Activated T-cell treated with anti-CD3 and anti-CD28 coated beads, Interleukin-2, amount 50 U/mL, for 72 hours (primary cell): ENCODE measurements around the gene CORO1A. TPM values are rescaled to one million over a fixed set of nuclear protein-coding genes. Genes with fewer than 3 reads are reported as not detected.
"Not testable (repeated sequence)": the region's sequence is repeated elsewhere in the genome, so short reads cannot be mapped to it uniquely, and the experiment has no call there.

Experiments used
- ATAC-seq, 2 donors: fragments of 150-1000 bp; cut with Tn5 transposase; replicated peaks in 1 of 2; 2 replicates each; pipeline ENCODE4 v1.10.0; 2021; ENCODE audit warnings: moderate library complexity in 2 of 2, mild to moderate bottlenecking in 1 of 2
- DNase-seq, 2 donors: peaks; one replicate each; pipeline ENCODE4 v3.0.0; 2021 to 2022; ENCODE audit warnings: mixed read lengths in 1 of 2
- H3K27ac Mint-ChIP-seq: one replicate; pipeline ENCODE4 v1.8.0; 2022; ENCODE audit warnings: mild to moderate bottlenecking, moderate library complexity, mixed read lengths
- H3K27me3 Mint-ChIP-seq: one replicate; pipeline ENCODE4 v1.8.0; 2022; ENCODE audit warnings: low read depth, mixed read lengths
- H3K36me3 Mint-ChIP-seq, 2 donors: one replicate each; pipeline ENCODE4 v1.8.0; 2022; ENCODE audit warnings: mixed read lengths in 2 of 2, mild to moderate bottlenecking in 1 of 2; ENCODE audit not compliant: insufficient read depth in 2 of 2
- H3K4me1 Mint-ChIP-seq: one replicate; pipeline ENCODE4 v1.8.0; 2022; ENCODE audit warnings: low read depth, mixed read lengths
- H3K4me3 Mint-ChIP-seq, 2 donors: one replicate each; pipeline ENCODE4 v1.8.0; 2022; ENCODE audit warnings: mild to moderate bottlenecking in 2 of 2, mixed read lengths in 2 of 2, moderate library complexity in 2 of 2
- H3K9me3 Mint-ChIP-seq, 2 donors: one replicate each; pipeline ENCODE4 v1.8.0; 2022; ENCODE audit warnings: mixed read lengths in 2 of 2
- total RNA-seq, 2 donors: library from RNA; stranded (reverse); gene quantifications; one replicate each; pipeline ENCODE4 v1.2.3, GENCODE V29; 2022

Gene CORO1A
- total RNA-seq, 2 donors from 2014 or later, result 843 to 987 TPM

DNA sequence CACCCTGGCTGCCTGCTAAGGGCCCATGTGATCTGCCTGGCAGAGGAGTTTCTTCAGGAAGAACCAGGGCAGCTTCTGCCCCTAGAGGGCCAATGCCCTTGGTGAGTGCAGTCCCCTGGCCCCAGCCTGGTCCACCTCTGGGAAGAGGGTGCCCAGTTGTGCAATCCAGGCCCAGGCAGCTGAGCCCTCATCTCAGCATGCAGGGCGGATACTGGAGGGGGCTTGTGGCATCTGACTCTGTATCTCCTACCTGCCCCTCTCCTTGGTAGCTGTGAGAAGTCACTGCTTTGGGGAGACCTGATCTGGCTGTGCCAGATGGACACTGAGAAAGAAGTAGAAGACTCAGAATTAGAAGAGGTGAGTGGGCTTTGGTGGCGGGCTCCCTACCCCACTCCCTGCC is 13.6 kb downstream of the CORO1A start:
- not testable (repeated sequence) for DNase-seq, H3K9me3 Mint-ChIP-seq, H3K27me3 Mint-ChIP-seq, ATAC-seq, H3K4me3 Mint-ChIP-seq, H3K27ac Mint-ChIP-seq, H3K4me1 Mint-ChIP-seq, H3K36me3 Mint-ChIP-seq

DNA sequence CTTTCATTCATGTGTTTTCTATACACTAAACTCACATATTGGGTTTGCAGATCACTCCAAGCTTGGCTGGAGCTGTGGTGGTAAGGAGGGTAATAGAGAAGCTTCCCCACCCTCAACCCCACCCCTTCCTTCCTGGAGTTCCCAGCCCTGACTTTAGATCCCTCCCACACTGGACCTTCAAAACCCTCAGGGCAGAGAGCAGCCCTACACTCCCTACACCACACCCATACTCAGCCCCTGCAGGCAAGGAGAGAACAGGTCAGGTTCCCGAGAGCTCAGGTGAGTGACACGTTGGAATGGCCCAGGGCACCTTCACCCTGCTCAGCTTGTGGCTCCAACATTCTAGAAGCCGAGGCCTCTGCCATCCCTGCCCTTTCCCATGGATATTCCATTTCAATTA is 15.6 kb downstream of the CORO1A start, which contains the start of gene SULT1A3:
Gene SULT1A3 (plus strand): TSS at position 207 of the 400 bp plus-strand sequence. CDS start 1,474 bp downstream, outside the sequence.
- H3K27ac Mint-ChIP-seq, DNase-seq, H3K4me1 Mint-ChIP-seq, H3K36me3 Mint-ChIP-seq, ATAC-seq, H3K27me3 Mint-ChIP-seq, H3K9me3 Mint-ChIP-seq, H3K4me3 Mint-ChIP-seq: not testable (repeated sequence)

DNA sequence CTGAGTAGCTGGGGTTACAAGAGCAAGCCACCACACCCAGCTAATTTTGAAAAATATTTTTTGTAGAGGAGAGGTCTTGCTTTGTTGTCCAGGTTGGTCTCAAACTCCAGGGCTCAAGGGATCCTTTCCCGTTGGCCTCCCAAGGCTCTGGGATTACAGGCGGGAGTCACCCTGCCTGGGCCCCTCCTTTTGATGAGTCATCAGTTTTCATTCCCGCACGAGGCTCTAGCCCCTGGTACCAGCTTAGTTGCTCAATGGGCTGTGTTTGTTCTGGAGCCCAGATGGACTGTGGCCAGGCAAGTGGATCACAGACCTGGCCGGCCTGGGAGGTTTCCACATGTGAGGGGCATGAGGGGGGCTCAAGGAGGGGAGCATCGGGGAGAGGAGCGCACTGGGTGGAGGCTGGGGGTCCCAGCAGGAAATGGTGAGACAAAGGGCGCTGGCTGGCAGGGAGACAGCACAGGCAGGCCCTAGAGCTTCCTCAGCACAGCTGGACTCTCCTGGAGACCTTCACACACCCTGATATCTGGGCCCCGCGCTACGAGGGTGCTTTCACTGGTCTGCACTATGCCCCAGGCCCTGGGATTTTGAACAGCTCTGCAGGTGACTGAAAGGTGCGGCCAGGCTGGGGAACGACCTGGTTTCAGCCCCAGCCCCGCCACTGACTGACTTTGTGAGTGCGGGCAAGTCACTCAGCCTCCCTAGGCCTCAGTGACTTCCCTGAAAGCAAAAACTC is 16.4 kb downstream of the CORO1A start:
- H3K4me3 Mint-ChIP-seq, result not testable (repeated sequence)

DNA sequence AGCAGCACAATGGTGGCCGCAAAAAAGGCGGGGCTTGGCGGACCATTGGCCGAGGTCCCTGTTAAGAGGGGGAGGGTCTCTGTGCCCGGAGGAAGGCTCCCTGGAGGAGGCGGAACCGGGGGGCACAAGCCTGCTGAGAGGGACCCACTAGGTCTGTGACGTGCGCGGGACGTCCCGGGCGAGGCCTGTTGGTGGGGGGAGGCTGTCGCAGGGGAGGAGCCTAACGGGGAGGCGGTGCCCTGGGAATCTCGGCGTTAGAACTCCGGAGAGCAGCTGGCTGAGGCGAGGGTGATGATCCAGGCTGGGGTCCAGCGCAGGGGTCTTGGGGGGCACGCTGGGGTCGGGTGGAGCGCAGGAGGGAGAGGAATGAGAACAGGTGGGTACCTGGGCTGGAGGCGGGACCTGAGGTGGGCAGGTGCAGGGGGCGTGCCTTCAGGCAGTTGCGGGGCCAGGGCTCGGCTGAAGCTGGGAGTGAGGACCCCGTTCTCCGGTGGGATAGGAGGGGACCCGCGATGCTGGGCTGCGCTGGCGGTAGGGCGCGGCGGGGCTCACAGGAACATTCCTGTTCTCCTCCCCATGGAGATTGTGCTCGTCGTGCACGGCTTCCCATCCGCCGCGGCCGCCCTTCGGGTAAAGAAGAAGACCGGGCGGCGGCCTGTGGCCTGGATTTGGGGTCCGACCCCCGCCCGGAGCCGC is 22.3 kb downstream of the CORO1A start:
- H3K36me3 Mint-ChIP-seq, H3K27me3 Mint-ChIP-seq, H3K27ac Mint-ChIP-seq, H3K9me3 Mint-ChIP-seq, H3K4me3 Mint-ChIP-seq, H3K4me1 Mint-ChIP-seq: not testable (repeated sequence)
- peak; percentile 42 to 61 for ATAC-seq
- DNase-seq, result peak in 1 of 2 donors; percentile 15

More for the DNA sequence above, 16.4 kb downstream of the CORO1A start:
- H3K4me1 Mint-ChIP-seq, H3K36me3 Mint-ChIP-seq, DNase-seq, ATAC-seq, H3K27ac Mint-ChIP-seq, H3K27me3 Mint-ChIP-seq, H3K9me3 Mint-ChIP-seq: not testable (repeated sequence)

DNA sequence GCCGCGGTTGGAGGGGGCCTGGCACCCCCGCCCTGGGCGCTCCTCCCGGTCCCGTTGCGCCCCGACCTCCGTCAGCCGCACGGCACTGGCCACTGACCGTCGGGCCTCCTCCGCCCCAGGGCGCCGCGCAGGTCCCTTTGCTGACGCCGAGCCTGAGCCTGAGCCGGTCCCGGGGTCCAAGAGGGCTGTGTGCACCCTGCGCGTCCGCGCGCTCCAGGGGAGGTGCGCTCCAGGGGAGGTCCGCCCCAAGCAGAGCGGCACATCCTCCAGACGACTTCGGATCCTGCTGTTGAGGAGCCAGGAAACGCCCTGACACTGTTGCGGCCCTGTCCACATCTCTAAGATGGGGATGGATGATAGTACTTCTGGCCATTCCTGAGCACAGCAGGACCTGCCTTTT is 22.9 kb downstream of the CORO1A start:
- H3K27me3 Mint-ChIP-seq, H3K9me3 Mint-ChIP-seq, DNase-seq, H3K36me3 Mint-ChIP-seq, H3K4me3 Mint-ChIP-seq, H3K4me1 Mint-ChIP-seq, H3K27ac Mint-ChIP-seq: not testable (repeated sequence)
- ATAC-seq, result peak; percentile 57 to 62

DNA sequence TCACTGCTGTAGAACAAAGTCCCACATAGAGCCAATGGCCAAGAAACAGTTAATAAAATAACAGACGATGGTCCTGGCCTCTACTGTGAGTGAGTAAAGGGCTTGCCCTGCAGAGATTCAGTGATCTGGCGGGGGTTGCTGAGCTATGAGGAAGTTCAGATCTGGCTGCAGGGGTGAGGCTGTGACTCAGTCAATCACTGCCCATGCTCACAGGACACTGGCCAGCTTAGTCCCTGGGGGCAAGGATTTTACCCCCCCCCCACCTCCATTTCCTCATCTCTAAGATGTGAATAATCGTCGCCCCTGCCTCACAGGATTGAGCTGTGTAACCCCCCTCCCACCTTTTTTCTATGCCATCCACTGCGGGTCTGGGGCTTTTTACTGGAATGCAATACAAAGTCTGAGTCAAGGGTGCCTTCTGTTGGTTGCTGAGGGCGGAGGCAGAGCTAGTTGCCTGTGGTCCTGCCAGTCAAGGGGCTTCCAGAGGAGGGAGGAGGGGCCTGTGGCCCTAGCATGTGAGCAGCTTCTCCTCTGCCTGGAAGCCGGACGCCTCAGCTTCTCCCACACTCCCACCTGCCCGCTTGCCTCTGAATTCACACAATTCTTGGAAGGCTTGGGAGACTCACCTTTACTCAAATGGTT is 23.8 kb downstream of the CORO1A start:
- not testable (repeated sequence) for H3K36me3 Mint-ChIP-seq, H3K4me1 Mint-ChIP-seq, H3K9me3 Mint-ChIP-seq, DNase-seq, H3K4me3 Mint-ChIP-seq, H3K27me3 Mint-ChIP-seq, H3K27ac Mint-ChIP-seq
- peak; percentile 41 to 54 for ATAC-seq

DNA sequence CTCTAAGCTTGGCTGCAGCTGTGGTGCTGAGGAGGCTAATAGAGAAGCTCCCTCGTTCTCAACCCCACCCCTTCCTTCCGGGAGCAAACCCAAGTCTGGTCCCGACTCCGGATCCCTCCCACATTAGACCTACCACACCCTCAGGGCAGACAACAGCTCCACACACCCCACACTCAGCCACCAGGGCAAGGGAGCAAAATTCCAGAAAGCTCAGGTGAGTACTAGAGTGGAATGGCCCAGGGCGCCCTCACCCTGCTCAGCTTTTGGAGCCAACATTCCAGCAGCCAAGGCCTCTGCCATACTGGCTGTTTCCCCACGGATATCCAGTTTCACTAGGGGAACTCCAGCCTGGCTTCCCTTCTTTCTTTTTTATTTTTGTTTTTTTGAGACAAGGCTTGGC is 25.6 kb downstream of the CORO1A start:
- not testable (repeated sequence) for H3K9me3 Mint-ChIP-seq, H3K4me3 Mint-ChIP-seq, H3K4me1 Mint-ChIP-seq, H3K27me3 Mint-ChIP-seq, ATAC-seq, H3K27ac Mint-ChIP-seq, H3K36me3 Mint-ChIP-seq
- peak in 1 of 2 donors; percentile 19 for DNase-seq

DNA sequence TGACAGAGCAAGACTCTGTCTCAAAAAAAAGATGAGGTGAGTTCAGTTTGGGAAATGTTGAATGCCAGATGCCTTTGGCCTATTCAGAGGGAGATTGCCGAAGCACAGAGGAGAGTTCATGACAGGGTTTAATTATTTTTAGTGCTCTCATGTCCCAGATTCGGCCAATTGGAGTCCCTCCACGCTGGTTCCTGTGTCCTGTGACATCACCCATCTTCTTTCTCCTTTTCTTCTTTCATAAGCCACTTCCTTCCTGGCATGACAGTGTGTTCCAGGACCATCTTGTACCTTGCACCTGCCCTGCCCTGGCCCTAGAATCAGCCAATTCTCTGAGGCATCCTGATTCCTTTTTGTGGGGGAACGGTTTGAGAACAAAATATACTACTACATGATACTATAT is 28.0 kb downstream of the CORO1A start:
- H3K27me3 Mint-ChIP-seq, H3K4me3 Mint-ChIP-seq, H3K9me3 Mint-ChIP-seq, DNase-seq, H3K27ac Mint-ChIP-seq, H3K4me1 Mint-ChIP-seq, H3K36me3 Mint-ChIP-seq: not testable (repeated sequence)
- peak; percentile 14 to 59 for ATAC-seq

DNA sequence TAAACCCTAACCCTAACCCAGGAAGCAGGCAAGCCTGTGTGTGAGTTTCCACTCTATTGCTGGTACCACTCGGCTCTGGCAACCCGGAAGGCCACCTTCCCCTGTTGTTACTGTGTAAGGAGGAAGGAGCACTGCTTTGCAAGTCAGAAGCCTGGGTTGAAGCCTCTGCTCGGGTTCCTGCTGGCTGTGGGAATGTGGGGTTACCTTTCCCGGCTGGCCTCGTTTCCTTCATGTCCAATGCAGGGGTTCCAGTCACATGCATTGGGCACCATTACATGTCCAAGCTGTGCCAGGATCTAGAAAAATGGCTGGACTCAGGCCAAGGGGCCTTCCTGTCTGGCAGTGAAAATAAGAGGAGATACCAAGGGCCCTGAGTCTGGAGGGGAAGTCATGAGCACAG is 33.7 kb downstream of the CORO1A start:
- not testable (repeated sequence) for H3K4me3 Mint-ChIP-seq, ATAC-seq, H3K36me3 Mint-ChIP-seq, H3K4me1 Mint-ChIP-seq, DNase-seq, H3K27ac Mint-ChIP-seq, H3K27me3 Mint-ChIP-seq, H3K9me3 Mint-ChIP-seq

Other genes with a start within 250 kb of the CORO1A start
- gene TMEM219, start 221.5 kb upstream of the CORO1A start, total RNA-seq, result 10 to 100 TPM; 84.5 to 84.7 TPM
- 10 to 100 TPM; 31.1 to 35.0 TPM for gene TAOK2, start 209.7 kb upstream of the CORO1A start, total RNA-seq
- gene HIRIP3, start 188.0 kb upstream of the CORO1A start, total RNA-seq, result 10 to 100 TPM; 38.8 to 45.8 TPM
- gene INO80E, start 187.4 kb upstream of the CORO1A start, total RNA-seq, result 100 to 1,000 TPM in 1 of 2 donors, 10 to 100 TPM in 1; 98.5 to 116 TPM
- gene DOC2A, start 172.6 kb upstream of the CORO1A start, total RNA-seq, result under 1 TPM in 1 of 2 donors, not detected in 1; 0.43 TPM
- gene C16orf92, start 160.4 kb upstream of the CORO1A start, total RNA-seq, result not detected
- 1 to 10 TPM; 4.5 to 6.9 TPM for gene TLCD3B, start 152.3 kb upstream of the CORO1A start, total RNA-seq
- 100 to 1,000 TPM; 857 to 918 TPM for gene ALDOA, start 117.8 kb upstream of the CORO1A start, total RNA-seq
- 100 to 1,000 TPM; 114 to 124 TPM for gene PPP4C, start 107.6 kb upstream of the CORO1A start, total RNA-seq
- gene TBX6, start 91.7 kb upstream of the CORO1A start, total RNA-seq, result 1 to 10 TPM; 4.2 to 5.8 TPM
- gene YPEL3, start 87.4 kb upstream of the CORO1A start, total RNA-seq, result 10 to 100 TPM; 60.2 to 77.8 TPM
- 10 to 100 TPM; 13.9 to 20.5 TPM for gene GDPD3, start 70.1 kb upstream of the CORO1A start, total RNA-seq
- gene MAPK3, start 60.4 kb upstream of the CORO1A start, total RNA-seq, result 100 to 1,000 TPM in 1 of 2 donors, 10 to 100 TPM in 1; 84.8 to 103 TPM
- gene BOLA2B, start 10.1 kb downstream of the CORO1A start, total RNA-seq, result 10 to 100 TPM; 73.7 to 87.3 TPM
- gene SLX1A, start 10.3 kb downstream of the CORO1A start, total RNA-seq, result 100 to 1,000 TPM in 1 of 2 donors, 10 to 100 TPM in 1; 48.1 to 129 TPM
- gene SULT1A3, start 15.7 kb downstream of the CORO1A start, total RNA-seq, result 10 to 100 TPM; 16.6 to 20.1 TPM
- 10 to 100 TPM; 18.5 to 20.4 TPM for gene NPIPB13, start 64.9 kb downstream of the CORO1A start, total RNA-seq
- gene CD2BP2, start 171.7 kb downstream of the CORO1A start, total RNA-seq, result 10 to 100 TPM; 61.9 to 63.5 TPM
- gene TBC1D10B, start 186.9 kb downstream of the CORO1A start, total RNA-seq, result 10 to 100 TPM; 48.0 to 50.7 TPM
- gene MYL11, start 191.2 kb downstream of the CORO1A start, total RNA-seq, result 1 to 10 TPM in 1 of 2 donors, not detected in 1; 2.0 TPM
- 100 to 1,000 TPM; 223 to 233 TPM for gene SEPTIN1, start 199.0 kb downstream of the CORO1A start, total RNA-seq
- 10 to 100 TPM; 10.5 to 13.1 TPM for gene ZNF48, start 211.8 kb downstream of the CORO1A start, total RNA-seq
- gene ZNF771, start 224.0 kb downstream of the CORO1A start, total RNA-seq, result 1 to 10 TPM; 5.8 to 6.3 TPM
- gene DCTPP1, start 246.4 kb downstream of the CORO1A start, total RNA-seq, result 10 to 100 TPM; 56.5 to 78.8 TPM